HepG2 (cell line): ENCODE data around the gene DTYMK. TPM values are rescaled to one million over a fixed set of nuclear protein-coding genes. Genes with fewer than 3 reads are reported as not detected.

Experiments used
- ATAC-seq: fragments of 200-7000 bp; cut with Tn5 transposase; 3 replicates; pipeline ENCODE4 v1.9.1; 2020; ENCODE audit warnings: mild to moderate bottlenecking, moderate library complexity
- BruUV-seq: library from RNA; stranded (reverse); fragments of 400-500 nt; replicated peaks from 2 replicates; lab custom pipeline; 2021; lab: Mats Ljungman, UMichigan
- CTCF ChIA-PET: fragments of 300-600 bp; formaldehyde crosslinking; extraction: SDS; loops from one replicate; lab custom pipeline; 2021; ENCODE audit warnings: low total read pairs, inconsistent platforms, low intra/inter-chr PET ratio; lab: Yijun Ruan, JAX
- POLR2A ChIA-PET: fragments of 350-600 bp; sonication (Branson Sonifier 250); formaldehyde crosslinking; loops from one replicate; lab custom pipeline; 2020; ENCODE audit warnings: antibody characterized with exemption, inconsistent platforms; lab: Yijun Ruan, JAX
- DNase-seq: peaks from one replicate; pipeline ENCODE4 v3.0.0-alpha.2; 2015; ENCODE audit warnings: low spot score
- FAIRE-seq: peaks from 3 replicates; lab custom pipeline; 2011; peaks lifted over from hg19 to GRCh38; lab: Jason Lieb, UNC
- H2AFZ ChIP-seq: one replicate; pipeline ENCODE4 v1.6.1; 2011; ENCODE audit warnings: low read length, inconsistent platforms
- H3K27ac ChIP-seq: fragments of 300-600 bp; 3 replicates; pipeline ENCODE4 v1.8.0; 2011; ENCODE audit warnings: mixed run types, mild to moderate bottlenecking, mixed read lengths, low read length, inconsistent platforms; ENCODE audit not compliant: insufficient read depth; ENCODE audit errors: extremely low read length
- H3K27me3 ChIP-seq, 2 experiments: fragments of 200-600 bp in 1 of 2; 2 replicates in 1 of 2; 3 replicates in 1 of 2; pipeline versions ENCODE4 v1.6.0 to v1.8.0; 2011; ENCODE audit warnings: low read length in 2 of 2, mild to moderate bottlenecking in 2 of 2, moderate library complexity in 2 of 2, inconsistent platforms in 1 of 2; ENCODE audit not compliant: insufficient read depth in 2 of 2, control insufficient read depth in 1 of 2
- H3K36me3 ChIP-seq, 2 experiments: fragments of 200-600 bp in 1 of 2; replicated peaks in 1 of 2; 2 replicates in 1 of 2; 3 replicates in 1 of 2; pipeline versions ENCODE4 v1.5.1 to v1.8.0; 2011; ENCODE audit warnings: low read length in 2 of 2, inconsistent platforms in 1 of 2; ENCODE audit not compliant: insufficient read depth in 2 of 2, control insufficient read depth in 1 of 2
- H3K4me1 ChIP-seq: 2 replicates; pipeline ENCODE4 v1.5.1; 2012; ENCODE audit warnings: low read length, inconsistent platforms; ENCODE audit not compliant: insufficient read depth
- H3K4me2 ChIP-seq: 2 replicates; pipeline ENCODE4 v1.6.0; 2011; ENCODE audit warnings: low read depth, low read length, inconsistent platforms
- H3K4me3 ChIP-seq, 3 experiments: fragments of 200-600 bp in 1 of 3; sonication (generic), shearing (Covaris generic) in 1 of 3; replicated peaks in 1 of 3; 2 replicates each; pipeline ENCODE4 v1.5.1; 2011 to 2016; ENCODE audit warnings: low read length in 3 of 3, inconsistent platforms in 2 of 3, low read depth in 2 of 3, mild to moderate bottlenecking in 2 of 3, control low read depth in 1 of 3, mixed read lengths in 1 of 3; ENCODE audit not compliant: insufficient read depth in 1 of 3
- H3K79me2 ChIP-seq: one replicate; pipeline ENCODE4 v1.6.1; 2011; ENCODE audit warnings: low read length, inconsistent platforms; ENCODE audit not compliant: insufficient read depth
- H3K9ac ChIP-seq: 2 replicates; pipeline ENCODE4 v1.6.0; 2011; ENCODE audit warnings: mild to moderate bottlenecking, low read depth, low read length, inconsistent platforms; ENCODE audit not compliant: insufficient read depth
- H3K9me3 ChIP-seq: 2 replicates; pipeline ENCODE4 v1.5.1; 2012; ENCODE audit warnings: mild to moderate bottlenecking, low read length
- H4K20me1 ChIP-seq: 2 replicates; pipeline ENCODE4 v1.6.0; 2011; ENCODE audit warnings: inconsistent platforms, mild to moderate bottlenecking, low read length, moderate library complexity; ENCODE audit not compliant: insufficient read depth
- HNRNPK ChIP-seq: fragments of 200-400 bp; formaldehyde crosslinking; IDR thresholded peaks from 2 replicates; pipeline ENCODE4 v1.6.1; 2018; ENCODE audit warnings: low read length, low read depth, moderate library complexity, mild to moderate bottlenecking; ENCODE audit not compliant: poor library complexity, severe bottlenecking
- KLF11 ChIP-seq: IDR thresholded peaks from 2 replicates; pipeline ENCODE4 v1.6.1; 2016; ENCODE audit warnings: missing compliant biosample characterization
- MXD4 ChIP-seq: IDR thresholded peaks from 2 replicates; pipeline ENCODE4 v1.6.1; 2016; ENCODE audit warnings: mild to moderate bottlenecking, missing biosample characterization, missing genetic modification reagents
- NR1H2 ChIP-seq: sonication (generic); formaldehyde crosslinking; IDR thresholded peaks from 2 replicates; pipeline ENCODE4 v1.8.1; 2022; ENCODE audit warnings: low read depth, missing genetic modification reagents, borderline replicate concordance
- PREB ChIP-seq: sonication (generic); formaldehyde crosslinking; IDR thresholded peaks from 2 replicates; pipeline ENCODE4 v1.4.0; 2020; ENCODE audit warnings: missing genetic modification reagents
- SAP130 ChIP-seq: IDR thresholded peaks from 2 replicates; pipeline ENCODE4 v1.6.1; 2016; ENCODE audit warnings: low read depth
- SNAPC2 ChIP-seq: sonication (generic); formaldehyde crosslinking; IDR thresholded peaks from 2 replicates; pipeline ENCODE4 v1.8.1; 2022; ENCODE audit warnings: mild to moderate bottlenecking, missing genetic modification reagents
- SP4 ChIP-seq: sonication (generic); formaldehyde crosslinking; IDR thresholded peaks from 2 replicates; pipeline ENCODE4 v1.8.1; 2023; ENCODE audit warnings: mild to moderate bottlenecking, missing genetic modification reagents
- SRY ChIP-seq: sonication (generic); formaldehyde crosslinking; IDR thresholded peaks from 2 replicates; pipeline ENCODE4 v1.8.0; 2022; ENCODE audit warnings: mild to moderate bottlenecking, missing genetic modification reagents
- SYNCRIP ChIP-seq: fragments of 200-400 bp; formaldehyde crosslinking; IDR thresholded peaks from 2 replicates; pipeline ENCODE4 v1.6.1; 2018; ENCODE audit warnings: mild to moderate bottlenecking, low read depth, low read length; ENCODE audit not compliant: insufficient read depth
- TCF7 ChIP-seq: sonication (generic); IDR thresholded peaks from 2 replicates; pipeline ENCODE4 v1.6.1; 2016; ENCODE audit warnings: antibody characterized with exemption, low read depth
- ZFP62 ChIP-seq: sonication (generic); formaldehyde crosslinking; IDR thresholded peaks from 2 replicates; pipeline ENCODE4 v1.4.0; 2020; ENCODE audit warnings: missing genetic modification reagents
- ZNF281 ChIP-seq: sonication (generic); formaldehyde crosslinking; IDR thresholded peaks from 2 replicates; pipeline ENCODE4 v1.4.0; 2020; ENCODE audit warnings: missing genetic modification reagents, borderline replicate concordance
- ZNF296 ChIP-seq: sonication (generic); formaldehyde crosslinking; conservative IDR thresholded peaks from 2 replicates; pipeline ENCODE4 v1.5.0; 2020; ENCODE audit warnings: mild to moderate bottlenecking, missing genetic modification reagents
- ZNF329 ChIP-seq: sonication (generic); formaldehyde crosslinking; IDR thresholded peaks from 2 replicates; pipeline ENCODE4 v1.9.0; 2021; ENCODE audit warnings: low read depth, mild to moderate bottlenecking, missing genetic modification reagents
- ZNF446 ChIP-seq: sonication (generic); formaldehyde crosslinking; IDR thresholded peaks from 2 replicates; pipeline ENCODE4 v1.5.0; 2020; ENCODE audit warnings: mild to moderate bottlenecking, missing genetic modification reagents
- ZNF552 ChIP-seq: sonication (generic); formaldehyde crosslinking; IDR thresholded peaks from 2 replicates; pipeline ENCODE4 v1.9.0; 2022; ENCODE audit warnings: missing genetic modification reagents, mild to moderate bottlenecking, borderline replicate concordance
- ZNF557 ChIP-seq: sonication (generic); formaldehyde crosslinking; IDR thresholded peaks from 2 replicates; pipeline ENCODE4 v1.4.0; 2020; ENCODE audit warnings: missing genetic modification reagents
- ZNF652 ChIP-seq: IDR thresholded peaks from 2 replicates; pipeline ENCODE4 v1.6.1; 2016; ENCODE audit warnings: low read depth, borderline replicate concordance
- ZNF678 ChIP-seq: sonication (generic); formaldehyde crosslinking; IDR thresholded peaks from 2 replicates; pipeline ENCODE4 v1.4.0; 2020; ENCODE audit warnings: mild to moderate bottlenecking, missing genetic modification reagents
- ZNF775 ChIP-seq: sonication (generic); formaldehyde crosslinking; IDR thresholded peaks from 2 replicates; pipeline ENCODE4 v1.4.0; 2020; ENCODE audit warnings: missing genetic modification reagents, mild to moderate bottlenecking, moderate library complexity, borderline replicate concordance
- WGBS: methylation state at CpG from one replicate; pipeline ENCODE4 v1.1.6; 2017; ENCODE audit warnings: low lambda C conversion rate; 5-methylcytosine and 5-hydroxymethylcytosine counted together
- in situ Hi-C: cut with HindIII; loops from 2 replicates; pipeline ENCODE4 v1.10.0; 2017; ENCODE audit warnings: low pct_unique_long_range_greater_than_20kb; ENCODE audit not compliant: extremely low pct_ligation_motif_present
- intact Hi-C: fragments of 100-400 bp; cut with micrococcal nuclease; formaldehyde crosslinking; loops from one replicate; pipeline ENCODE4 v1.10.0; 2022; ENCODE audit not compliant: unreplicated experiment
- polyA plus RNA-seq, 8 experiments: library from polyadenylated mRNA; depleted of rRNA in 3 of 8; stranded (reverse) in 7 of 8; unstranded in 1 of 8; fragments of >200 nt; fragmentation: Illumina TruSeq in 4 of 8; extraction: Trizol in 4 of 8; gene quantifications; 2 replicates each; pipeline versions ENCODE4 v1.2.1 to v1.2.3, GENCODE V29; 2011 to 2016; ENCODE audit warnings: low read depth in 4 of 8, missing spikeins in 1 of 8, mixed read lengths in 1 of 8; ENCODE audit not compliant: insufficient read depth in 1 of 8
- total RNA-seq, 5 experiments: library from RNA; depleted of rRNA; stranded (reverse); fragments of >200 nt; fragmentation: Illumina TruSeq; extraction: Trizol; gene quantifications; 2 replicates each; pipeline ENCODE4 v1.2.3, GENCODE V29; 2016; ENCODE audit warnings: low read depth in 1 of 5

Gene DTYMK
- total and polyA plus RNA-seq, 2 of the 13 experiments (the other 11 are each of a cell fraction or from before 2014, with no cell fraction given) = 57.5 to 134 TPM

DNA sequence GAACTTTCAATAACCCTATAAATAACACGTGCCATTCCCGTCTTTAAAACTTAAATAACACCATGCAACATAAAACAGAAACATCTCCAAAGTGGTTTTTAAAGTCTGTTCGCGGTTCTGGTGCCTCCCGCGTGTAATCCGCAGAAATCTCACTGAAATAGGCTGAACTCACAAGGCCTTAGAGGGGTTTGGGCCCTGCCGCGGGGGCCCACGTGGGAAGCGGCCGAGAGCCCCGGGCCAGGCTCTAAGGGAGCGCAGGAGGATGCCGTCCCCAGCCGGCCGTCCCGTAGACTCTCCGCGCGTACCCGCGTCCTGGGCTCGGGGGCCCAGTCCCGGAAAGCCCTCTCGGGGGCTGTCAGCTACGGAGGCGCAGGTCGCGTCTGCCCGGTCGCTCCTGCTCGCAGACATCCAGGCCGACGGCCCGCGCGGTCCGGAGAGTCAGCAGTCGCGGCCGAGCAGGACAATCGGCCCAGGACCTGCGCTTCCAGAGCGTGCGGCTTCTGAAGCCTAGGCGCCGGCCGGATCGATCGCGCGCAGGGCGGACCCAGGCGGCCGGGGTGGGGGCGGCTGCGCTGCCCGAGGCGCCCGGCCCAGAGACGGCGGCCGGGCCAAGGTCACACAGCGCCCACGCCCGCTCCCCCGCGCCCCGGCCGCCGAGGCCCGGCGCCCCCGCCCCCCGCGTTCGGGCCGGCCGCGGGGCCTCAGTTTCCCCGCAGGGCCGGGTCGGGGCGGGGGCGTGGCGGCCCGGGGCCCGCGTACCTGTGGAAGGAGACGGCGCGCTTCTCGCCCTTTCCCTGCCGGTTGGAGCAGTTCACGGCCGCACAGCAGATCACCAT lies 50.2 kb downstream of the DTYMK start:
- no peak overlapping the region for H2AFZ ChIP-seq
- H3K4me1 ChIP-seq = peaks cover 47% of the 10 kb centered on the region
- ATAC-seq (peak; percentile 74), FAIRE-seq (no peak), DNase-seq (peak; percentile 49)
- no peaks in the 10 kb centered on the region; a peak in 1 of 5 replicates for H3K27me3 ChIP-seq
- H4K20me1 ChIP-seq = peaks cover 36% of the 10 kb centered on the region
- peaks cover 77% of the 10 kb centered on the region for H3K79me2 ChIP-seq
- WGBS = 1% methylated on average over 22 of the region's 97 CpGs
- BruUV-seq = no TSS peak
- H3K4me2 ChIP-seq = peak overlapping the region; percentile 95
- POLR2A ChIA-PET = interaction anchor here (0.9 to 1.6 kb wide), 8 partner anchors 8 to 78 kb away, joined by 3 to 7 read pairs (median 3); partner anchors contain the start of genes BOK, DTYMK and ING5
- intact Hi-C loops (loop anchor here (2.0 kb wide), 1 partner anchor 320 kb away; no protein-coding TSS in a partner anchor), in situ Hi-C loops (loop anchor here (25.0 kb wide), 1 partner anchor 774 kb away; the partner anchor contains the start of gene AGXT)
- peak overlapping the region; percentile 81 for H3K27ac ChIP-seq
- H3K9ac ChIP-seq = peak overlapping the region; percentile 100
- no peaks in the 10 kb centered on the region for H3K9me3 ChIP-seq
- peaks cover 20 to 46% of the 10 kb centered on the region in 2 experiments for H3K36me3 ChIP-seq
- peak overlapping the region; percentile 95 to 100 (median 99) for H3K4me3 ChIP-seq
- CTCF ChIA-PET = no interaction called here
- TF ChIP-seq ZFP62 (CRISPR knock-in tag) (no peak), KLF11 (CRISPR knock-in tag) (no peak), ZNF329 (CRISPR knock-in tag) (peak; percentile 67; the same call in 1 of the 2 replicates), ZNF446 (CRISPR knock-in tag) (peak; percentile 14; the same call in 1 of the 2 replicates), ZNF775 (CRISPR knock-in tag) (no peak), HNRNPK (no peak), SAP130 (peak; percentile 84), ZNF652 (CRISPR knock-in tag) (no peak), PREB (CRISPR knock-in tag) (no peak), SP4 (CRISPR knock-in tag) (no peak), ZNF296 (CRISPR knock-in tag) (no peak), NR1H2 (CRISPR knock-in tag) (no peak), SRY (CRISPR knock-in tag) (peak; percentile 63; the same call in 1 of the 2 replicates), ZNF281 (CRISPR knock-in tag) (0 out of 2 replicates have a peak, but pooled peaks have one; percentile 16), MXD4 (peak; percentile 78; the same call in 1 of the 2 replicates), SNAPC2 (CRISPR knock-in tag) (no peak), ZNF557 (CRISPR knock-in tag) (no peak), SYNCRIP (no peak), ZNF678 (0 out of 2 replicates have a peak, but pooled peaks have one; percentile 80), ZNF552 (CRISPR knock-in tag) (0 out of 2 replicates have a peak, but pooled peaks have one; percentile 69), TCF7 (no peak)
